Ovary (tissue), 3 donors: ENCODE data around the gene CAMTA1.

Source experiments
- CTCF ChIP-seq, 3 donors: fragments of 450-650 bp in 2 of 3; fragments of 200-600 bp in 1 of 3; IDR thresholded peaks; one replicate each; pipeline versions ENCODE4 v1.5.1 to v1.8.0; 2016 to 2022; ENCODE audit warnings: antibody characterized with exemption in 3 of 3, mild to moderate bottlenecking in 1 of 3
- EP300 ChIP-seq: sonication (generic); formaldehyde crosslinking; IDR thresholded peaks from one replicate; pipeline ENCODE4 v1.6.1; 2017; ENCODE audit warnings: antibody characterized with exemption
- POLR2A ChIP-seq: fragments of 450-650 bp; IDR thresholded peaks from one replicate; pipeline ENCODE4 v1.6.1; 2017; ENCODE audit warnings: antibody characterized with exemption, mild to moderate bottlenecking, moderate library complexity
- donor health status: DM: no; HTN: no; CAD: no.

GRCh38 chr1:6960291-6960811 lies 175.1 kb downstream of the CAMTA1 start:
- peak in 1 of 3 donors; percentile 6 for TF ChIP-seq CTCF (IDR thresholded peaks at IDR 0.05)
- TF ChIP-seq POLR2A, result no peak
- TF ChIP-seq EP300, result no peak
